Right lobe of liver (tissue), 4 donors: ENCODE results near the gene LIMK2.
"Not testable (repeated sequence)": the region's sequence is repeated elsewhere in the genome, so short reads cannot be mapped to it uniquely, and the experiment has no call there.

Source experiments
- POLR2A ChIP-seq: fragments of 450-650 bp; IDR thresholded peaks from one replicate; pipeline ENCODE4 v1.6.1; 2017; ENCODE audit warnings: antibody characterized with exemption, mild to moderate bottlenecking
- TF ChIP-seq, protein P1 (sequence below), 4 donors: fragments of 200-600 bp in 3 of 4; fragments of 450-650 bp in 1 of 4; IDR thresholded peaks; one replicate each; pipeline versions ENCODE4 v1.5.1 to v1.8.0; 2016 to 2022; ENCODE audit warnings: antibody characterized with exemption in 4 of 4, mild to moderate bottlenecking in 2 of 4
- donor health status: DM: no; HTN: no; CAD: no.
- donor health status: DM: no; HTN: no; CAD: no.
- donor health status: DM: no; HTN: yes; CAD: no.

DNA sequence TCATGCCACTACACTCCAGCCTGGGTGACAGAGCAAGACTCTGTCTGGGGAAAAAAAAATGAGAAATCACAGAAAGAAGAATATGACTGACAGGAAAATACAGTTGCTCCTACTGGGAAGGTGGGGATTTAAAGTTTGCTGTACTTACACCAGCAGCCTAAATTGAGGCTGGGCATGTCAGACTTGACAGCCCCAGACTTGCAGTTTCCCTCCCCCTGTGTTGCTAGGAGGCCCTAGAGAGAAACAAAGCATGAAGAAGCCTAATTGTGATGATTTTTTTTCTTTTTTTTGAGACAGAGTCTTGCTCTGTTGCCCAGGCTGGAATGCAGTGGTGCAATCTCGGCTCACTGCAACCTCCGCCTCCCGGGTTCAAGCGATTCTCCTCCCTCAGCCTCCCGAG lies 17.4 kb upstream of the LIMK2 start:
- TF ChIP-seq, protein P1, sequence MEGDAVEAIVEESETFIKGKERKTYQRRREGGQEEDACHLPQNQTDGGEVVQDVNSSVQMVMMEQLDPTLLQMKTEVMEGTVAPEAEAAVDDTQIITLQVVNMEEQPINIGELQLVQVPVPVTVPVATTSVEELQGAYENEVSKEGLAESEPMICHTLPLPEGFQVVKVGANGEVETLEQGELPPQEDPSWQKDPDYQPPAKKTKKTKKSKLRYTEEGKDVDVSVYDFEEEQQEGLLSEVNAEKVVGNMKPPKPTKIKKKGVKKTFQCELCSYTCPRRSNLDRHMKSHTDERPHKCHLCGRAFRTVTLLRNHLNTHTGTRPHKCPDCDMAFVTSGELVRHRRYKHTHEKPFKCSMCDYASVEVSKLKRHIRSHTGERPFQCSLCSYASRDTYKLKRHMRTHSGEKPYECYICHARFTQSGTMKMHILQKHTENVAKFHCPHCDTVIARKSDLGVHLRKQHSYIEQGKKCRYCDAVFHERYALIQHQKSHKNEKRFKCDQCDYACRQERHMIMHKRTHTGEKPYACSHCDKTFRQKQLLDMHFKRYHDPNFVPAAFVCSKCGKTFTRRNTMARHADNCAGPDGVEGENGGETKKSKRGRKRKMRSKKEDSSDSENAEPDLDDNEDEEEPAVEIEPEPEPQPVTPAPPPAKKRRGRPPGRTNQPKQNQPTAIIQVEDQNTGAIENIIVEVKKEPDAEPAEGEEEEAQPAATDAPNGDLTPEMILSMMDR (IDR thresholded peaks at IDR 0.05): not testable (repeated sequence)
- TF ChIP-seq POLR2A: not testable (repeated sequence)
